ENCODE results near the gene NUCB1. TPM values are rescaled to one million over a fixed set of nuclear protein-coding genes. Genes with fewer than 3 reads are reported as not detected.

Gene NUCB1
- total RNA-seq, 6 donors from 2014 or later, result 278 to 463 (median 341) TPM

DNA sequence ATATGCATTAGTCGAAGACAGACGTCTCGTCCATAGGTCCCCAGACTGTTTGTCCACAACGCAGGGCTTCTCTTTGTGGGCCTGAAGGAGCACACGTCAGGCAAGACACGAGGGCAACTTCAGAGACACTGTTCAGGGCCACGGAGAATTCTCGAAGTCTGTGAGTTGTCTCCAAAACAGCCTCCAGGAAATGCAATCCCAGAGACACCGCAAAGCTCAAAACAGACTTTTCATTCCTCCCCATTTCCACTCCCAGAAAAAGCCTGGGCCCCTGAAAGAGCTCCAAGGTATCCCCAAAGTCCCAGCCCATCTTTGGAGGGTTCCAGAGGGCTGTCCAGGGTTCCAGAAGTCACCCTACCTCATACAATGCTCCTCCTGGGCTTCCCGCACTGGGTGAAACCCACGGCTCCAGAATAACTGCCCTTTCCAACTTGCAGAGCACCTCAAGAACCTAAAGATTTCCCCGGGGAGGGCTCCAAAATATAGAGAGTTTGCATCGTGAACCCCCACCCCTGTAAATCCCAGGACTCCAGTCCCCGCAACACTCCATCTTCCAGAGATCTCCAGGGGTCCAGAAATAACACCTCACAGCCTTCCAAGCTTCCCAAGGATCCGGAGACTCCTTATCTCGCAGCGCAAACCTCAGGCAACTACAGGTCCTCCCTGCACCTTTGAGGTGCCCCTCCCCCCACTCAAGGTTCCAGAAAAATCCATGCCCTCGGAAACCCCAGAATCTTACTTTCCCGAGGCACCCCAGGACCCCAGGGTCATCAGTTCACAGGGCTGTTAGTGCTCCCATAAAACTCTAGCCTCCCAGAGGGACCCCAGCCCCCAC, 64.3 kb downstream of the NUCB1 start:
- no peaks in the 10 kb centered on the region for H3K9me3 ChIP-seq
- H3K27ac ChIP-seq, result peak overlapping the region; percentile 88 to 98 (median 90)
- H3K4me1 ChIP-seq, result peaks cover 43 to 76% (median 52%) of the 10 kb centered on the region in 4 donors
- H3K27me3 ChIP-seq, result no peaks in the 10 kb centered on the region
- DNase-seq, result peak in 1 of 2 donors; percentile 63
- H3K4me3 ChIP-seq, result peak overlapping the region; percentile 39 to 97 (median 85)
- TF ChIP-seq EP300 (IDR thresholded peaks at IDR 0.05), result no peak
- TF ChIP-seq, protein P1, sequence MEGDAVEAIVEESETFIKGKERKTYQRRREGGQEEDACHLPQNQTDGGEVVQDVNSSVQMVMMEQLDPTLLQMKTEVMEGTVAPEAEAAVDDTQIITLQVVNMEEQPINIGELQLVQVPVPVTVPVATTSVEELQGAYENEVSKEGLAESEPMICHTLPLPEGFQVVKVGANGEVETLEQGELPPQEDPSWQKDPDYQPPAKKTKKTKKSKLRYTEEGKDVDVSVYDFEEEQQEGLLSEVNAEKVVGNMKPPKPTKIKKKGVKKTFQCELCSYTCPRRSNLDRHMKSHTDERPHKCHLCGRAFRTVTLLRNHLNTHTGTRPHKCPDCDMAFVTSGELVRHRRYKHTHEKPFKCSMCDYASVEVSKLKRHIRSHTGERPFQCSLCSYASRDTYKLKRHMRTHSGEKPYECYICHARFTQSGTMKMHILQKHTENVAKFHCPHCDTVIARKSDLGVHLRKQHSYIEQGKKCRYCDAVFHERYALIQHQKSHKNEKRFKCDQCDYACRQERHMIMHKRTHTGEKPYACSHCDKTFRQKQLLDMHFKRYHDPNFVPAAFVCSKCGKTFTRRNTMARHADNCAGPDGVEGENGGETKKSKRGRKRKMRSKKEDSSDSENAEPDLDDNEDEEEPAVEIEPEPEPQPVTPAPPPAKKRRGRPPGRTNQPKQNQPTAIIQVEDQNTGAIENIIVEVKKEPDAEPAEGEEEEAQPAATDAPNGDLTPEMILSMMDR (IDR thresholded peaks at IDR 0.05), result no peak
- TF ChIP-seq POLR2AphosphoS5 (IDR thresholded peaks at IDR 0.05), result no peak
- peak in 1 of 4 donors; percentile 19 for TF ChIP-seq POLR2A (IDR thresholded peaks at IDR 0.05)
- H3K36me3 ChIP-seq, result peaks cover 13 to 36% (median 22%) of the 10 kb centered on the region in 4 donors
- ATAC-seq (ENCODE audit: low FRiP score in 2 of 2), result no peak
- WGBS, 2 donors, result 16 to 26% methylated on average over 13 to 18 of the region's 19 CpGs

DNA sequence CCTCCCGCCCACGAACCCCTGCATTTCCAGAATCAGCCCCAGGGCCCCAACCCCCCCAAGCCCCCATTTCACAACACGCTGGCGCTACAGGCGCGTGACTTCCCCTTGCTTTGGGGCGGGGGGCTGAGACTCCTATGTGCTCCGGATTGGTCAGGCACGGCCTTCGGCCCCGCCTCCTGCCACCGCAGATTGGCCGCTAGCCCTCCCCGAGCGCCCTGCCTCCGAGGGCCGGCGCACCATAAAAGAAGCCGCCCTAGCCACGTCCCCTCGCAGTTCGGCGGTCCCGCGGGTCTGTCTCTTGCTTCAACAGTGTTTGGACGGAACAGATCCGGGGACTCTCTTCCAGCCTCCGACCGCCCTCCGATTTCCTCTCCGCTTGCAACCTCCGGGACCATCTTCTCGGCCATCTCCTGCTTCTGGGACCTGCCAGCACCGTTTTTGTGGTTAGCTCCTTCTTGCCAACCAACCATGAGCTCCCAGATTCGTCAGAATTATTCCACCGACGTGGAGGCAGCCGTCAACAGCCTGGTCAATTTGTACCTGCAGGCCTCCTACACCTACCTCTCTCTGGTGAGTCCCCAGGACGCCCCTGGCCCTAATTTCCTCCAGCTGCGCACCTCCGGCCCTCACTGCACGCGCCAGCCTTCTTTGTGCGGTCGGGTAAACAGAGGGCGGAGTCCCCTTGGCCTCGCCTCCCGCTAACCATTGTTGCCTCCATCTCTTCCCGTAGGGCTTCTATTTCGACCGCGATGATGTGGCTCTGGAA, 65.1 kb downstream of the NUCB1 start, which contains the start of gene FTL:
Gene FTL, plus strand, starts transcription at position 270 of the 766 bp plus-strand sequence. Its CDS starts 199 bp downstream, at position 469.
- peak within 1 kb of the TSS; percentile 80 to 97 (median 88) for H3K4me3 ChIP-seq
- H3K9me3 ChIP-seq, result no peaks in the 10 kb centered on the region
- H3K27ac ChIP-seq, result peak within 1 kb of the TSS; percentile 88 to 98 (median 90)
- H3K36me3 ChIP-seq, result peaks cover 13 to 44% (median 29%) of the 10 kb centered on the region in 4 donors
- WGBS, 2 donors, result 0 to 1% methylated on average over 33 to 40 of the region's 52 CpGs
- peak; percentile 100 for TF ChIP-seq POLR2AphosphoS5 (IDR thresholded peaks at IDR 0.05)
- TF ChIP-seq, protein P1 (IDR thresholded peaks at IDR 0.05), result peak in 1 of 6 experiments; percentile 5
- TF ChIP-seq POLR2A (IDR thresholded peaks at IDR 0.05), result peak; percentile 97 to 100 (median 100)
- peak in 1 of 4 donors; percentile 95 for TF ChIP-seq EP300 (IDR thresholded peaks at IDR 0.05)
- peaks cover 43 to 71% (median 50%) of the 10 kb centered on the region in 4 donors for H3K4me1 ChIP-seq
- H3K27me3 ChIP-seq, result no peaks in the 10 kb centered on the region
- ATAC-seq (ENCODE audit: low FRiP score in 2 of 2) (peak; percentile 92 to 95), DNase-seq (peak; percentile 99)

DNA sequence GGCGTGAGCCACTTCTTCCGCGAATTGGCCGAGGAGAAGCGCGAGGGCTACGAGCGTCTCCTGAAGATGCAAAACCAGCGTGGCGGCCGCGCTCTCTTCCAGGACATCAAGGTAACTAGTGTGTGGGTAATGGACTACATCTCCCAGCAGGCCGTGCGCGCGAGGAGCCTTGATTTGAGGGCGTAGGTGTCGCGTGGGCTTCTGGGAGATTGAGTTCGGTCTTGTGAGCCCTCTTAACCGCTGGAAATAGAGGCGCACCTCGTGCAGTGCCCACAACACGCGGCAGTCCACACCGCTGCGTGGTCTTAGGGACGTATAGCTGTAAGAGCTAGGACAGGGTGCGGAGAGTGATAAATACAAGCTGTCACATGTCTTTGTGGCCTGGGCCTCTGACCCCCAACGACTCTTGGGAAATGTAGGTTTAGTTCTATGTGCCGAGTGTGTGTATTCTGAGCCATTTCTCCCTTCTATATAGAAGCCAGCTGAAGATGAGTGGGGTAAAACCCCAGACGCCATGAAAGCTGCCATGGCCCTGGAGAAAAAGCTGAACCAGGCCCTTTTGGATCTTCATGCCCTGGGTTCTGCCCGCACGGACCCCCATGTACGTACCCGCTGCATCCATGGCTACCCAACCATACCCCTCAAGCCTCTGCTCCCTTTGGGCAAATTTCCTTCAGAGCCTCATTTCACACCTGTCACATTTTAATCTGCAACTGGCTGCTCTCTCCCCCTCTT, 65.9 kb downstream of the NUCB1 start:
- TF ChIP-seq POLR2A (IDR thresholded peaks at IDR 0.05) (peak in 1 of 4 donors; percentile 11), POLR2AphosphoS5 (IDR thresholded peaks at IDR 0.05) (peak; percentile 56 to 77)
- TF ChIP-seq, protein P1 (IDR thresholded peaks at IDR 0.05), result no peak
- Histone ChIP-seq H3K36me3 (peaks cover 13 to 49% (median 32%) of the 10 kb centered on the region in 4 donors), H3K27ac (peak overlapping the region; percentile 88 to 98 (median 90)), H3K27me3 (no peaks in the 10 kb centered on the region), H3K4me1 (peaks cover 47 to 70% (median 54%) of the 10 kb centered on the region in 4 donors), H3K4me3 (peak overlapping the region; percentile 80 to 97 (median 88)), H3K9me3 (no peaks in the 10 kb centered on the region)
- DNase-seq (peak; percentile 89), ATAC-seq (ENCODE audit: low FRiP score in 2 of 2) (peak; percentile 74 to 77)
- WGBS, 2 donors, result 7 to 17% methylated on average over 17 to 36 of the region's 36 CpGs

DNA sequence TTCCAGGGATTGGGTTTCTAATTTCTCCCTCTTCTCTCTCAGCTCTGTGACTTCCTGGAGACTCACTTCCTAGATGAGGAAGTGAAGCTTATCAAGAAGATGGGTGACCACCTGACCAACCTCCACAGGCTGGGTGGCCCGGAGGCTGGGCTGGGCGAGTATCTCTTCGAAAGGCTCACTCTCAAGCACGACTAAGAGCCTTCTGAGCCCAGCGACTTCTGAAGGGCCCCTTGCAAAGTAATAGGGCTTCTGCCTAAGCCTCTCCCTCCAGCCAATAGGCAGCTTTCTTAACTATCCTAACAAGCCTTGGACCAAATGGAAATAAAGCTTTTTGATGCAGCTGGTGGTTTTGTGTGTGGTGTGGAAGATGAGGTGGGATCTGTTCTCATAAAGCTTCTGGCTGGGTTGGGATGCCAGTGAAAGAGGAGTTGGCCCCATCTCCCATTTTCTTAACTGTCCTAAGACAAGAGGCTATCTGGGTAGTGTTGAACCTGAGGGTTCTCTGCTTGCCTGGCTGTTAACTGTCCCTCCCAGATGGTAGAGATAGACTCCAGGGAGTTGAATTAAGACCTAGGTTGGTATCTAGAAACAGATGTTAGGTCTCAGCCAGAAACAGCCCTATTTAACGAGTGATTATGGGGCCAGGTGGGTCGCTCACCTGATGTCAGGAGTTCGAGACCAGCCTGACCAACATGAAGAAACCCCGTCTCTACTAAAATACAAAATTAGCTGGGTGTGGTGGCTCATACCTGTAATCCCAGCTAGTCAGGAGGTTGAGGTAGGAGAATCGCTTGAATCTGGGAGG, 66.6 kb downstream of the NUCB1 start:
- peaks cover 13 to 55% (median 32%) of the 10 kb centered on the region in 4 donors for H3K36me3 ChIP-seq
- H3K4me1 ChIP-seq, result peaks cover 48 to 65% (median 53%) of the 10 kb centered on the region in 4 donors
- no peak for ATAC-seq (ENCODE audit: low FRiP score in 2 of 2)

More for the DNA sequence above, 66.6 kb downstream of the NUCB1 start:
- H3K27ac ChIP-seq, result peak overlapping the region; percentile 88 to 98 (median 90)
- peak overlapping the region; percentile 80 to 97 (median 88) for H3K4me3 ChIP-seq
- no peaks in the 10 kb centered on the region for H3K27me3 ChIP-seq
- DNase-seq, result peak in 1 of 2 donors; percentile 52
- WGBS, 2 donors, result 68 to 81% methylated on average over 10 of the region's 10 CpGs
- no peaks in the 10 kb centered on the region for H3K9me3 ChIP-seq
- TF ChIP-seq, protein P1 (IDR thresholded peaks at IDR 0.05), result no peak
- peak in 1 of 2 donors; percentile 17 for TF ChIP-seq POLR2AphosphoS5 (IDR thresholded peaks at IDR 0.05)
